GM12878 (cell line): Measurements from ENCODE around the gene SNAI3. TPM values are rescaled to one million over a fixed set of nuclear protein-coding genes. Genes with fewer than 3 reads are reported as not detected.

Experiments used
- ATAC-seq: fragments of 200-7000 bp; cut with Tn5 transposase; 3 replicates; pipeline ENCODE4 v1.9.1; 2020; ENCODE audit warnings: mild to moderate bottlenecking, moderate library complexity
- BruUV-seq: library from RNA; stranded (reverse); fragments of 400-500 nt; replicated peaks from 2 replicates; lab custom pipeline; 2021; lab: Mats Ljungman, UMichigan
- CTCF ChIA-PET: fragments of 300-600 bp; sonication (Branson Sonifier 250); formaldehyde crosslinking; extraction: SDS; loops from one replicate; lab custom pipeline; 2021; ENCODE audit warnings: inconsistent platforms; lab: Yijun Ruan, JAX
- POLR2A ChIA-PET: fragments of 350-600 bp; formaldehyde crosslinking; extraction: SDS; loops from one replicate; lab custom pipeline; 2021; ENCODE audit warnings: inconsistent platforms; lab: Charles Lee
- RAD21 ChIA-PET: fragments of 300-600 bp; sonication (Branson Sonifier 250); formaldehyde crosslinking; loops from one replicate; lab custom pipeline; 2023; ENCODE audit warnings: antibody characterized with exemption; ENCODE audit not compliant: unreplicated experiment; lab: Charles Lee
- SMC1A ChIA-PET: fragments of 300-600 bp; sonication (Branson Sonifier 250); formaldehyde crosslinking; loops from one replicate; lab custom pipeline; 2023; ENCODE audit not compliant: unreplicated experiment, uncharacterized antibody; lab: Charles Lee
- DNase-seq: peaks from one replicate; pipeline ENCODE4 v3.0.0-alpha.2; 2011; ENCODE audit warnings: low read depth, low spot score
- FAIRE-seq: peaks from 3 replicates; lab custom pipeline; 2011; peaks lifted over from hg19 to GRCh38; lab: Jason Lieb, UNC
- H2AFZ ChIP-seq: 2 replicates; pipeline ENCODE4 v1.6.0; 2011; ENCODE audit warnings: low read depth, low read length, control low read depth; ENCODE audit not compliant: control insufficient read depth
- H3K27ac ChIP-seq: 2 replicates; pipeline ENCODE4 v1.5.1; 2011; ENCODE audit warnings: control low read depth; ENCODE audit not compliant: control insufficient read depth, insufficient read depth
- H3K27me3 ChIP-seq, 2 experiments: replicated peaks in 1 of 2; 2 replicates each; pipeline versions ENCODE4 v1.6.0 to v1.6.1; 2011; ENCODE audit warnings: low read length in 1 of 2; ENCODE audit not compliant: control insufficient read depth in 2 of 2, insufficient read depth in 2 of 2
- H3K36me3 ChIP-seq, 2 experiments: 2 replicates each; pipeline ENCODE4 v1.5.1; 2011; ENCODE audit warnings: low read length in 1 of 2; ENCODE audit not compliant: control insufficient read depth in 2 of 2, insufficient read depth in 2 of 2
- H3K4me1 ChIP-seq: 2 replicates; pipeline ENCODE4 v1.6.1; 2011; ENCODE audit warnings: mild to moderate bottlenecking, low read length, moderate library complexity, mixed read lengths; ENCODE audit not compliant: control insufficient read depth, insufficient read depth
- H3K4me2 ChIP-seq: 2 replicates; pipeline ENCODE4 v1.6.0; 2011; ENCODE audit warnings: control low read depth; ENCODE audit not compliant: control insufficient read depth, insufficient read depth
- H3K4me3 ChIP-seq: fragments of 200-600 bp; sonication (generic); 2 replicates; pipeline ENCODE4 v1.5.1; 2016
- H3K79me2 ChIP-seq: 2 replicates; pipeline ENCODE4 v1.6.0; 2011; ENCODE audit warnings: low read length; ENCODE audit not compliant: control insufficient read depth, insufficient read depth
- H3K9ac ChIP-seq: 2 replicates; pipeline ENCODE4 v1.8.0; 2011; ENCODE audit warnings: low read length, control low read depth, mixed read lengths; ENCODE audit not compliant: control insufficient read depth, insufficient read depth
- H3K9me3 ChIP-seq: replicated peaks from 3 replicates; pipeline ENCODE4 v1.5.1; 2011; ENCODE audit warnings: mild to moderate bottlenecking, low read length; ENCODE audit not compliant: control insufficient read depth, insufficient read depth
- H4K20me1 ChIP-seq: 2 replicates; pipeline ENCODE4 v1.6.0; 2011; ENCODE audit not compliant: control insufficient read depth, insufficient read depth
- CBX3 ChIP-seq: fragments of 200-600 bp; sonication (generic); IDR thresholded peaks from 2 replicates; pipeline ENCODE4 v1.6.1; 2016; ENCODE audit warnings: low read depth, borderline replicate concordance
- CBX5 ChIP-seq: sonication (generic); IDR thresholded peaks from 2 replicates; pipeline ENCODE4 v1.6.1; 2016; ENCODE audit warnings: low read depth, moderate library complexity, mild to moderate bottlenecking, inconsistent platforms
- CHD4 ChIP-seq: fragments of 200-600 bp; sonication (generic); IDR thresholded peaks from 2 replicates; pipeline ENCODE4 v1.6.1; 2016; ENCODE audit warnings: mild to moderate bottlenecking
- ELK1 ChIP-seq: IDR thresholded peaks from 2 replicates; pipeline ENCODE4 v1.6.1; 2012; ENCODE audit warnings: low read depth, low read length, improper control_type of control experiment
- HDAC2 ChIP-seq: fragments of 200-600 bp; sonication (generic); IDR thresholded peaks from 2 replicates; pipeline ENCODE4 v1.6.1; 2017
- HDGF ChIP-seq: fragments of 450-650 bp; IDR thresholded peaks from 2 replicates; pipeline ENCODE4 v1.6.1; 2016; ENCODE audit warnings: antibody characterized with exemption
- MTA3 ChIP-seq: IDR thresholded peaks from 2 replicates; pipeline ENCODE4 v1.6.1; 2012; ENCODE audit warnings: low read length, inconsistent platforms, borderline replicate concordance
- MYB ChIP-seq: fragments of 150-350 bp; IDR thresholded peaks from 2 replicates; pipeline ENCODE4 v1.6.1; 2014; ENCODE audit warnings: mild to moderate bottlenecking, low read depth, low read length, borderline replicate concordance
- POLR2A ChIP-seq: IDR thresholded peaks from 2 replicates; pipeline ENCODE4 v1.6.1; 2011; ENCODE audit warnings: low read depth, mild to moderate bottlenecking, low read length
- SMAD5 ChIP-seq: IDR thresholded peaks from 2 replicates; pipeline ENCODE4 v1.6.1; 2016; ENCODE audit warnings: antibody characterized with exemption, low read depth
- TCF7 ChIP-seq: IDR thresholded peaks from 2 replicates; pipeline ENCODE4 v1.6.1; 2014; ENCODE audit warnings: antibody characterized with exemption, borderline replicate concordance
- WRNIP1 ChIP-seq: IDR thresholded peaks from 2 replicates; pipeline ENCODE4 v1.6.1; 2011; ENCODE audit warnings: low read depth, low read length, improper control_type of control experiment, borderline replicate concordance
- ZBTB11 ChIP-seq: fragments of 450-650 bp; formaldehyde crosslinking; IDR thresholded peaks from 2 replicates; pipeline ENCODE4 v1.5.0; 2022; ENCODE audit warnings: mild to moderate bottlenecking, missing genetic modification characterization
- ZNF217 ChIP-seq: fragments of 450-650 bp; IDR thresholded peaks from 2 replicates; pipeline ENCODE4 v1.6.1; 2017; ENCODE audit warnings: antibody characterized with exemption, mild to moderate bottlenecking
- WGBS: methylation state at CpG from one replicate; pipeline ENCODE4 v1.1.6; 2016; ENCODE audit warnings: low lambda C conversion rate; ENCODE audit not compliant: insufficient replicate concordance, insufficient coverage; ENCODE audit errors: missing lambda C conversion rate; 5-methylcytosine and 5-hydroxymethylcytosine counted together
- in situ Hi-C: fragments of 300-500 bp; cut with MboI; formaldehyde crosslinking; loops from 9 replicates; pipeline ENCODE4 v1.14.3; 2018; ENCODE audit warnings: mixed read lengths
- intact Hi-C: fragments of 100-400 bp; cut with micrococcal nuclease; formaldehyde crosslinking; loops from one replicate; pipeline ENCODE4 v1.14.2; 2022; ENCODE audit not compliant: unreplicated experiment
- polyA plus RNA-seq, 11 experiments: library from polyadenylated mRNA; depleted of rRNA in 4 of 11; unstranded in 6 of 11; stranded (reverse) in 5 of 11; fragments of >200 nt; fragmentation: Nextera tagmentation in 4 of 11; fragmentation: Illumina TruSeq in 1 of 11; extraction: Ambion mirVana in 4 of 11; extraction: Trizol in 1 of 11; gene quantifications; 1 replicate in 1 of 11; 2 replicates in 10 of 11; pipeline versions ENCODE4 v1.2.1 to v1.2.3, GENCODE V29; 2011 to 2016; ENCODE audit warnings: inconsistent platforms in 2 of 11, missing spikeins in 2 of 11, low read depth in 1 of 11
- total RNA-seq, 4 experiments: library from RNA; depleted of rRNA in 3 of 4; stranded (reverse); fragments of >200 nt in 3 of 4; fragmentation: Illumina TruSeq in 1 of 4; extraction: Trizol in 1 of 4; gene quantifications; 2 replicates each; pipeline versions ENCODE4 v1.2.1 to v1.2.3, GENCODE V29; 2013 to 2021
- TF ChIP-seq, protein P1 (sequence below): fragments of 450-650 bp; IDR thresholded peaks from 2 replicates; pipeline ENCODE4 v1.6.1; 2017; ENCODE audit warnings: mild to moderate bottlenecking, moderate library complexity

The SNAI3 gene
- total and polyA plus RNA-seq, 10 of the 15 experiments (the other 5 are each of a cell fraction or from before 2014, with no cell fraction given): 0.21 to 7.4 (median 3.0) TPM

GRCh38 chr16:88716601-88717001, 30.3 kb upstream of the SNAI3 start:
- intact Hi-C loops: no loop called here
- TF ChIP-seq HDAC2 (no peak), POLR2A (no peak; the same call in 1 of the 2 replicates), MTA3 (no peak), SMAD5 (no peak), TCF7 (no peak), WRNIP1 (no peak), ELK1 (no peak), CBX3 (no peak), HDGF (no peak), ZNF217 (no peak), ZBTB11 (CRISPR knock-in tag) (no peak), CBX5 (no peak), CHD4 (no peak), MYB (no peak)
- TF ChIP-seq, protein P1, sequence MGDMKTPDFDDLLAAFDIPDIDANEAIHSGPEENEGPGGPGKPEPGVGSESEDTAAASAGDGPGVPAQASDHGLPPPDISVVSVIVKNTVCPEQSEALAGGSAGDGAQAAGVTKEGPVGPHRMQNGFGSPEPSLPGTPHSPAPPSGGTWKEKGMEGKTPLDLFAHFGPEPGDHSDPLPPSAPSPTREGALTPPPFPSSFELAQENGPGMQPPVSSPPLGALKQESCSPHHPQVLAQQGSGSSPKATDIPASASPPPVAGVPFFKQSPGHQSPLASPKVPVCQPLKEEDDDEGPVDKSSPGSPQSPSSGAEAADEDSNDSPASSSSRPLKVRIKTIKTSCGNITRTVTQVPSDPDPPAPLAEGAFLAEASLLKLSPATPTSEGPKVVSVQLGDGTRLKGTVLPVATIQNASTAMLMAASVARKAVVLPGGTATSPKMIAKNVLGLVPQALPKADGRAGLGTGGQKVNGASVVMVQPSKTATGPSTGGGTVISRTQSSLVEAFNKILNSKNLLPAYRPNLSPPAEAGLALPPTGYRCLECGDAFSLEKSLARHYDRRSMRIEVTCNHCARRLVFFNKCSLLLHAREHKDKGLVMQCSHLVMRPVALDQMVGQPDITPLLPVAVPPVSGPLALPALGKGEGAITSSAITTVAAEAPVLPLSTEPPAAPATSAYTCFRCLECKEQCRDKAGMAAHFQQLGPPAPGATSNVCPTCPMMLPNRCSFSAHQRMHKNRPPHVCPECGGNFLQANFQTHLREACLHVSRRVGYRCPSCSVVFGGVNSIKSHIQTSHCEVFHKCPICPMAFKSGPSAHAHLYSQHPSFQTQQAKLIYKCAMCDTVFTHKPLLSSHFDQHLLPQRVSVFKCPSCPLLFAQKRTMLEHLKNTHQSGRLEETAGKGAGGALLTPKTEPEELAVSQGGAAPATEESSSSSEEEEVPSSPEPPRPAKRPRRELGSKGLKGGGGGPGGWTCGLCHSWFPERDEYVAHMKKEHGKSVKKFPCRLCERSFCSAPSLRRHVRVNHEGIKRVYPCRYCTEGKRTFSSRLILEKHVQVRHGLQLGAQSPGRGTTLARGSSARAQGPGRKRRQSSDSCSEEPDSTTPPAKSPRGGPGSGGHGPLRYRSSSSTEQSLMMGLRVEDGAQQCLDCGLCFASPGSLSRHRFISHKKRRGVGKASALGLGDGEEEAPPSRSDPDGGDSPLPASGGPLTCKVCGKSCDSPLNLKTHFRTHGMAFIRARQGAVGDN: no peak
- no peak for FAIRE-seq
- Histone ChIP-seq H3K27ac (no peak overlapping the region), H3K36me3 (peaks cover 13 to 54% of the 10 kb centered on the region in 2 experiments), H3K79me2 (no peaks in the 10 kb centered on the region), H2AFZ (no peak overlapping the region), H3K27me3 (no peaks in the 10 kb centered on the region), H4K20me1 (no peaks in the 10 kb centered on the region), H3K9me3 (no peaks in the 10 kb centered on the region), H3K4me3 (no peak overlapping the region), H3K4me2 (no peak overlapping the region), H3K4me1 (no peaks in the 10 kb centered on the region), H3K9ac (no peak overlapping the region)
- ChIA-PET POLR2A (no interaction called here), CTCF (no interaction called here), RAD21 (no interaction called here), SMC1A (no interaction called here)
- in situ Hi-C loops: no loop called here
- 96% methylated on average over 20 of the region's 21 CpGs for WGBS
- no peak for ATAC-seq
- no peak for DNase-seq
- no TSS peak for BruUV-seq
